ENCODE data around the gene FAM185A.
A peak's percentile ranks its signal among the peaks of the same experiment; 100 is the strongest.
"Not testable (repeated sequence)": the region's sequence is repeated elsewhere in the genome, so short reads cannot be mapped to it uniquely, and the experiment has no call there.

Gene FAM185A

GRCh38 chr7:102748605-102749444 lies at the start of gene FAM185A:
Gene FAM185A (plus strand): TSS chr7:102748999. CDS start chr7:102749208, 209 bp downstream.
- DNase-seq (ENCODE audit: low read depth): peak; percentile 99

DNA sequence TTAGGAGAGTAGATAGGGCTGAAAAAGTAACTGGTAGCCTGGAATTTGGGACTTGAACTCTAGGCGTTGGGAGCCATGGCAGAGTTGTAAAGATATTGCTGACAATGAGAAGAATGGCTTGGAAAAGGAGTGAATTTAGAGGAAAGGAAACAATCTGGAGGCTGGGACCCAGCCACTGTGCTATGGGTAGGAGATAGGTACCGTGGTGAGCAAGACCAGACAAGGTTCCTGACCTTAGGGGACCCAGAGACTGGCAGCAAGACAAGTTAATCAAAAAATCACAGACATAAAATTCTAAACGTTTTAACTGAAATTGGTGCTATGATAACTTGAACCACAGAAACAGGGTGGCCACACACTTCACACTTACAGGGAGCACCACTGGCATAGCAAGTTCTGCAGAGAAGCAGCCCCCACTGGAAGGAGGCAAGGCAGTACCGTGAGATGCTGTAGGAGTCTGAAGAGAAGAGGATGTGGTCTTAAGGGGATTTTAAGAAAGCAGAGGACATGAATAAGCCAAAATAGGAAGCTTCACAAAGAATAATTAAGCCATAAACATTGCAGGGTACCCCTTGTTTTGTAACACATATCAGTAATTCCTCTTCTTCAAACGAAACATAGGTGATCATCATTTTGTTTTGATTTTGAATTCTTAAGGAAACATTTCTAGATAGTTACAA lies 35.6 kb upstream of the FAM185A start:
- not testable (repeated sequence) for DNase-seq (ENCODE audit: low read depth)

- DNase-seq (ENCODE audit: low read depth): not testable (repeated sequence)
Observed at GRCh38 chr7:102713691-102714080, 35.1 kb upstream of the FAM185A start.

- not testable (repeated sequence) for DNase-seq (ENCODE audit: low read depth)
Observed at GRCh38 chr7:102714774-102715522, 33.9 kb upstream of the FAM185A start.

- DNase-seq (ENCODE audit: low read depth): not testable (repeated sequence)
Observed at GRCh38 chr7:102715718-102716117, 33.1 kb upstream of the FAM185A start.

DNA sequence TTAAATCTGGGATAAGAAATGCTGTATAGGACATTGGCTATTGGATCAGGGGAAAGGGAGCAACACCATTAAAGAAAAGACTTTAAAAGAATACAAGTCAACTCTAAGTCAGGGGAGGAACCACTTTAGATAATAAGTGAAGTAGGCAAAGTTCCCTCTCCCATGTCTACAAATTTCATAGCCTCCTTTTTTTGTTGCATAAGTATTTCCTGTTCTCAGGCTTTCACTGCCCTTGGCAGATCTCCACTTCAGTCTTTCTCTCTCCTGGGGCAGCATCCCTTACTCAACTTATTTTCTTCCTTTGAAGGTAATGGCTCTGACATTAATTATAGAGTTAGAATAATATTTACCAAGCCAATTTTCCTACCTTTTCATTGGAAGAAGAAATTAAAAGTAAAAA lies 30.3 kb upstream of the FAM185A start:
- peak; percentile 16 for DNase-seq (ENCODE audit: low read depth)

GRCh38 chr7:102726170-102726569 lies 22.6 kb upstream of the FAM185A start:
- DNase-seq (ENCODE audit: low read depth): not testable (repeated sequence)

GRCh38 chr7:102729670-102730069 lies 19.1 kb upstream of the FAM185A start:
- not testable (repeated sequence) for DNase-seq (ENCODE audit: low read depth)

GRCh38 chr7:102730431-102730830 lies 18.4 kb upstream of the FAM185A start:
- not testable (repeated sequence) for DNase-seq (ENCODE audit: low read depth)

DNA sequence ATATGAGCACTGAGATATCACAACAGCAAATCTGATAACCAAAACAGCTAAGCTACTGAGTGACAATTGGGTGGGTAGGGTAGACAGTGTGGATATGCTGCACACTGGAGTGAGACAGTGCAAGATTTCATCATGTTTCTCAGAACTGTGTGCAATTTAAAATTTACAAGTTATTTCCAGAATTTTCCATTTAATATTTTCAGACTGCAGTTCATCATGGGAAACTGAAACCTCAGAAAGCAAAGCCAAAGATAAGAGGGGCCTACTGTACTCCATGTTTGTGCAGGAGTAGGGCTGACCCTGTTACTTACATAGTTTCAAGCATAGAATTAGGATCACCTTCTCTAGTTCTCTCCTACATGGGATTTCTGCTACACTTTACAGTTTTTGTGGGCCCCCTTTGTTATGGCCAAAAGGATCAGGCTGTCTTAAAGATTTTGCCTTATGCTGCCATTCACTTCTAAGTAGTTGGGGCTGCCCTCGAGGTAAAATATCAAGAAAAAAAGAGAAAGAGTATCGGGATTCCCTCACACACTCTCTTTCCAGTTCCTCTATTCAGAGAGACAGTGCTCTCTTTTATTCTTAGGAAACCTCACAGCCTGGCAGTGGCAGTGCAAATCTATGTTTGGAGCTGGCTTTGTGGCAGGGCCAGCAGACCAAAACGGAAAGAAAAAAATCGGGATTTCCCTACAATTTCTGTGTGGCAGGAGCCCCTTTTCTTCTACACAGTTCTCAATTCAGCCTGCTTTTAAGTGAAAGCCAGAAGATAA lies 6.6 kb upstream of the FAM185A start:
- not testable (repeated sequence) for DNase-seq (ENCODE audit: low read depth)

GRCh38 chr7:102743861-102744260 lies 4.9 kb upstream of the FAM185A start:
- DNase-seq (ENCODE audit: low read depth): not testable (repeated sequence)

- peak; percentile 1 for DNase-seq (ENCODE audit: low read depth)
Observed at GRCh38 chr7:102745494-102746288, 3.1 kb upstream of the FAM185A start.

- not testable (repeated sequence) for DNase-seq (ENCODE audit: low read depth)
Observed at GRCh38 chr7:102749445-102749786, 617 bp downstream of the FAM185A start.

GRCh38 chr7:102758227-102758626 lies 9.4 kb downstream of the FAM185A start:
- DNase-seq (ENCODE audit: low read depth): not testable (repeated sequence)

- not testable (repeated sequence) for DNase-seq (ENCODE audit: low read depth)
Observed at GRCh38 chr7:102759934-102760333, 11.1 kb downstream of the FAM185A start.

DNA sequence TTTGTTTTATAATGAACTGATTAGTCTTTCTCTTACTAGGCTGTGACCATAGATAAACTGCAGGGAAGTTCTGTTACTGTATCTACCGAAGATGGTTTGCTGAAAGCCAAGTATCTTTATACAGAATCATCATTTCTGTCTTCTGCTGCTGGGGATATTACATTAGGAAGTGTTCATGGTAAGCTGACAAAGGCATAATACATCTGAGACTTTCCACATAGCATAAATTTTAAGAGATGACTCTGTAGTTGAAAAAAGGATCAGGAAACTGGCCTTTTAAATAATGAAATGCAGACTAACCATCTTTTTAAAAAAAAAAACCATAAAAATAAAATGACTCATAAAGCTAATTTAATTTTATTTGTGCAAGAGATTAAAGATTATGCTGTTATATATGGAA lies 12.4 kb downstream of the FAM185A start:
- DNase-seq (ENCODE audit: low read depth): not testable (repeated sequence)

DNA sequence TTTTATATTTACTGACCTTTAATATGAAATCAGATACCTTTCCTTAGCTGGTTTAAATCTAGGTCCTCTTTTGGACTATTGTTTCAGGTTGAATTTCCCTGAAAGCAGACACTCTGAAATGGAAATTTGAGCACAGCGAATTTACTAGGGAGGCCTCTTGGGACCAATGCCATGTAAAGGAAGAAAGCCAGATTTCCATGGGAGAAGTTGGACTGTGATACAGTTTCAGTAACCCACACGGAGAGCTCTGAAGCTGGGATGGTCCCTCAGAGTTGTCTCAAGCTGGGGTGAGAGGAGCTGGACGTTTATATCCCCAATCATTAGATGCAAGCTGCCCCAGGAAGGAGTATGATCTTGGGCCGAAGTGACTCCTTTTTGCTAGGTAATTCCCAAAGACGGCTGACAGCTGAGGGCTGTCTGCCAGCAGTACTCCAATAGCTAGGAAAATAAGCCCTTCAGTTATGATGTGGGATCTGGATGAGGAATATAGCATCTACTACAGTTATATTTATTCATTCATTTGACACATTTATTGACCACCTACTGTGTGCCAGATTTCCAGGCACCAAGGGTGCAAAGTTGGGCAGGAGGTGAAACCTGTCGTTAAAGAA lies 14.6 kb downstream of the FAM185A start:
- peak; percentile 9 for DNase-seq (ENCODE audit: low read depth)

- not testable (repeated sequence) for DNase-seq (ENCODE audit: low read depth)
Observed at GRCh38 chr7:102769657-102770192, 20.9 kb downstream of the FAM185A start.

- DNase-seq (ENCODE audit: low read depth): not testable (repeated sequence)
Observed at GRCh38 chr7:102770467-102770866, 21.7 kb downstream of the FAM185A start.

DNA sequence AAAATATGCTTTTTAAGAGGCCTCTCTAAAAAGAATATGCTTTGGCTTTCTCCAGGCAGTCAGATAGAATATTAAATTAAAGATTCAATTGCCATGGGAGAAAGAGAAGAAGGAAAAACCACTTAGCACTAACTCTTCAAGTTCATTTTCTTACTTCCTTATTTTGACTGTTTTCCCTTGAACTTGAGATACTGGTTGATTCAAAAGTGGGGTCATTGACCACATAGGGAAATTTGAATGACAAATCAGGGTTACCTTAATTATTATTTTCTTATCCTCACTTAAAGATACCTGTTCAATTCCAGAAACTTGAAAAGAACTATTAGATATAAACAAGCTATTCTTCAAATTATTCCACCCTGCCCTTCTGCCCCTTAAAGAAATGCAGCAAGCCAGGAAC lies 27.4 kb downstream of the FAM185A start:
- DNase-seq (ENCODE audit: low read depth): not testable (repeated sequence)

Measured in fibroblast of gingiva (primary cell).